GM11168 (cell line): ENCODE measurements around the gene HIVEP2.

Experiments used
- in situ Hi-C: fragments of 300-500 bp; cut with MboI; formaldehyde crosslinking; loops from one replicate; pipeline ENCODE4 v1.12.0; 2022; ENCODE audit warnings: low sequenced_read_pairs; ENCODE audit not compliant: unreplicated experiment

Gene HIVEP2

DNA sequence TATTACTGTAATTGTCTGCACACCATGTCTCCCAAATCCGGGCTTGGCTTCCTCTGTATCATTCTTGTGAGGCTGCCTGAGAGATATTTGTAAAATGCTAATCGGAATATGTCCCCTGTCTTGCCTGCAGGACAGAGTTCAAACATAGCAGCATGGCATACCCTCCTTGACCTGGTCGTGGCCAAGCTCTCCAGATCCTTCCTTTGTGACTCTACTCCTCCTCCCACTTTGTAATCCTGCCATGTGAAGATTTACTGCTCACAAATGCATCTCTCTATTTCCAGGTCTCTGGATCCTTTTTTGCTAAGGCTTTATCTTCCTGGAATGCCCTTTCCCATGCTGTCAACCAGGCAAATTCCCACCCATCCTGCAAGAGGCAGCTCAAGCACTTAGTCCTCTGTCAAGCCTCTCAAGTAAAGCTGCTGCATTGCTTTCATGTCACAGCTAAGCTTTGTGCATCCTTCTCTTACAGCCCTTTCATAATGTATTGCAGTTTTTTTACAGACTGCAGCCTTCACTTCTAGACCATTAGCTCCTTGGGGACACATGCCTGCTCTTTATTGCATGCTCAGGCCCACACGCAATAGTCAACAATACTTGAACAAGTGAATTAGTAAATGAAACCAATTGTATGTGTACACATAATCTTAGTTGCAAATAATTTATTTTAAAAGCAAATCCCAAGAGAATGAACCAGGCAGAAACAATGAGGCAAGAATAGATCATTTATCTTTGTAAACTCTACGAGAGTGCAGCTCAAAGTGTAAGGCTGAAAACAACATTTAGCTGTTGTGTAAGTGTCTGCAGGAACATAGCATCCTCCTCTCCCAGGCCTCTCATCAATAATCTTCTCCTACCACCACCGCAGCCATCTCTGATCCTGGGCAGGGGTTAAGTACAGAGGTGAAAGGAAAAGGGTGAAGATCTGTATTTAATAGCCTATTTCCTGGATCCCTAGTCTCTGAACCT lies 45.8 kb downstream of the HIVEP2 start:
- in situ Hi-C loops = no loop called here

DNA sequence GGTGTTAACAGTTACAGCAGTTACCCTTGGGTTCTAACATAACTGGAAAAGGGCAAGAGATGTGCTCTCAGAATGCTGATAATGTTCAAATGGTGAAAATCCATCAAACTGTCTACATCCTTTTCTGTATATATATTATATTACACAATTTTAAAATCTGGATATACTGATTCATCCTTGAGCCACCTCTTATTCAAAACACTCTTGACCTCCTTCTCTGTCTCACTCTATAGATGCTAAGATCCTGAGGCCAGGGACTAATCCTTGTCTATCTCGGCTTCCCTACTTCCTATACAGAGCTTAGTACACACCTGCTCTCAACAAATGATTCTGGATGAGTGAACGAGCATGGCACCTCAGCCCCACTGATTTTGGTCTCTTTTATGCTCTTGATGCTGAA lies 47.3 kb downstream of the HIVEP2 start:
- in situ Hi-C loops = no loop called here

DNA sequence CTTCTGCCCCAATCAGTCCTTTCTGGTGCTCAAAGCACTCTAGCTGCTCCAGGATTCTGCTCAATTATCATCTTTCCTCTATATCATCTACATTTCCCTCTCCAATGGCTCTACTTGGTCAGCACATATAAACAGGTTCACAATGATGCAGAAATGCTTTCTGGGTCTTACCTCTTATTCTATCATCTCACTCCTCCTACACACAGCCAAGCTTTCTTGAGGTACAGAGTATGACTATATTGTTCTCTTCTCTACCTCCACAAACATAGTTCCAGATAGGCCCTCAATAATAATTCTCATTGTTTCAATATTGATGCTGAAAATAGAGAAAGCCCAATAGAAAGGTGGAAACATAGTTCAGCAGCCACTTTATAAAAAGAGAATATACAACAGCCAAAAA lies 48.2 kb downstream of the HIVEP2 start:
- in situ Hi-C loops = no loop called here

DNA sequence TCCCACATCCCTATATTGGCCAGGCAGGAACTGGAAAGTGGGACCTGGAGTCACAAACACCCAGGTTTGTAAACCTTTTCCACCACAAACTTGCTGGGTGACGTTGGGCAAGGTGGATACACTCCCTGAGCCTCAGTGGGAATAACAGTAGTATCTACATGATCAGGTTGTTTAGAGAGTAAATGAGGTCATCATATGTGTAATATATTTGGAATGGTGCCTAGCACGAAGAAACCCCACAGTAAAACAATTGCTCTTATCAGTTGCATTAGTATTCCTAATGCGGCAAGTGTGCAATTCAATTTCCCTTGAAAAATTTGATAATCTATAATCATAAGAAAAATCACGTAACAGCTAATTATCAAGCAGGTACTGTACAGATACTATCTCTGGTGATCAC lies 51.9 kb downstream of the HIVEP2 start:
- in situ Hi-C loops = no loop called here

DNA sequence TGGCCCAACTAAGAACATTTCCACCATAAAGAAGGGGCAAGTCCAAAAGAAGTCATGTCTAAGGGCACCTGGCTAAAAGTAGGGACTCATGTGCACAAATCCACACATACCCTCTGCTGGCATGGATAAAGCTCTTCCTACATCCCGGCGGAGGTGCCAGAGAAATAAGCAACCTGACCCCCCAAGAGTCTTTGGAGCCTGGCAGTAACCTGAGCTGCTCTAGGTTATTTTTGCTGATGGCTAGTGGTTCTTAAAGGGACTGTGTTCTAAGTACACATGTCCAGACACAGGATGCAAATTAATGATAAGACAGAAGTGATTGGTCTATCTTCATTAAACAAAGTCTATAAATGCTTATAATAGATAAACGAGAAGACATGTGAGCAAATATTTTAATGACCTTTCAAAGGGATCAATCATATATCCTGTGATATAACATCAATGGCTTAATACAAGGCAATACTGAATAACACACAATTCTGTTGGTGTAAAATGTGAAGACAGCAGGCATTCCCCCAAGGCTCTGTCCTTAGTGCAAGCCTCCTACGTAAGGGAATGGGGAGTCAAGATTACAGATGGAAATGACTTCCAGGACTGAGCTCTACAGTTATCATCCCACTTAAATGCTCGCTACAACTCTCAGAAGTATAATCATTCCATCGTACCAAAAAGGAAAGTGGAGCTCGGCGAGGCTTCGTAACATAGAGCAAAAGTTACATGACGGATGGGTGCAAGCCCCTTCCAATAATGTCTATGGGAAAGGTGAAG lies 52.5 kb downstream of the HIVEP2 start:
- in situ Hi-C loops = no loop called here

DNA sequence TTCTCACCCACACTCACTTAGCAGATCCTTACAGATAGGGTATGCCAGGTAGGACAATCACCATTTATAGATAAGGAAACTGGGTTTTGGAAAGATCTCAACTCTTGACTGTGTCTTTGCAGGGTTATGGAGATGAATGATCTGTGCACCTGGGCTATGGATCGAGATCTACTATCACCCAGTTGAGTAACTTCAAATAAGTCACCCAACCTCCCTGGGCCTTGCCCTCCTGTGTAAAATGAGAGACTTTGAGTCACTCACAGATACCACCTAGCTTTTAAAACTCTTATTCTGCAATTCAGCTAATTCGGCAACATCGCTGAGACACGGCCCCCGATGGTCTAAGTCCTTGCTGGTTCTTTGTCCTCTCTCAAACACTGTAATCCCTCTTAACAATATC lies 53.5 kb downstream of the HIVEP2 start:
- in situ Hi-C loops = no loop called here

DNA sequence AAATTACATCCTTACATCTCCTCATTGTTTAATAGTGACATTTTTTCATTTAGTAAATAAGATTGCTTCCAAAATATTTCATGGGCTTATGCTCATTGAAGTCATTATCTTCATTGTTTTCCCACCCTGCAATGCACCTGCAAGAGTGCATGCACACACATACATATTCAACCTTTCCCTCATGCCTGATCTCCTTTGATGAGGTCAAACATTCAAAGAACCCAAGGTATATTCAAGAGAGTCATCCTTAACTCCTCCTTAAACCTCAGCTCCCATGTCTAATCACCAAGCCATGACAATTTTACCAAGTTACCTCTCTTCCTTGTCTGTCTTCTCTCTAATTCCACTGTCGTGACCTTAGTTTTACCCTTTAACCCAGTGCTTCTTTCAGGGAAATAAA lies 56.5 kb downstream of the HIVEP2 start:
- in situ Hi-C loops = no loop called here

DNA sequence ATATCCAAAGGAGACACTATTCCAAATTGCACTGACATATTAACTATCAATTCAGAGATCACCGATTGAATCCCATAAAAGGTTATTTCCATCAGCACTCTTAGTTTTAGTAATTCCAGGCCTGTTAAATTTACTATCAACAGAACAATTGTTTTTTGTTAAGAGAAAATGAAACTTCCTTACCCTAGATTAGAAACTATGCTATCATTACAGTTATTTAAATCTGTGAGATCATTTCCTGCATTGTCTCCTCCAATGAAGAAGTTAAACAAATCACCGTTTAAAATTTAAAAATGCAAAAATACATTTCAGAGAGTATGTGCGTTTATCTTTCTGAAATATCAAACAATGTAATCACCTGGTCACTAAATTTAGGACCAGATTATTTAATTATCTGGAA lies 57.5 kb downstream of the HIVEP2 start:
- in situ Hi-C loops = no loop called here

DNA sequence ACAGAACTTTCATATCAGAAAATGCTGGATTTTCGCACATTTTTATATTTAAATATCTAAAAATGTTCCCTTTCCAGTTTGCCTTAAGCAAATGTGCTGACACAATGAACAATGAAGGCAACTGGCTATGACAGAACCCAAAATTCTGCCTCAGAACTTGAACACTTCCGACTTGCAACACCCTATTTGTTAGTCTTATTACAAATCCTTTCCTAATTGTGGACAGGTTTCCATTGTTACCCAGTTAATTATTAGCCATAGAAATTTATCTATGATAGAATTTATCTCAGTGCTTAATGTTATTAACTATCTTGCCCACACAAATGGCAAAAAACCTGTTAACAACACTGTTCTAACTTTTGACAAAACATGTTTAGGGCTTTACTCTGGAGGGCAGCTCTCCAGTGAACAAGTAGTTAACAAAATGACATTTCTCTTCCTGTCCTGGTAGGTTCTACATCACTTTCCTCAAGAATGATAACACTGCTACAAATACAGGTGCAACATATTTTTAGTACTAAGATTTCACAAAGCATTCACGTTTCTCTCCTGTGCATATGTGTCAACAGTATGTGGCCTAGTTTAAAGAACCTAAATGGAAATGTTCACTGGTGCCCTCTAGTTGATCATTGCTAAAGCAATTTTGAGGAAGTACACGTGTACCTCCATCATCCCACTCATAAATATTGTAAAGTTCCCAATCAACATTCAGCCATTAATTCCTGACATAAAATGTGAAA lies 58.4 kb downstream of the HIVEP2 start:
- in situ Hi-C loops = no loop called here

DNA sequence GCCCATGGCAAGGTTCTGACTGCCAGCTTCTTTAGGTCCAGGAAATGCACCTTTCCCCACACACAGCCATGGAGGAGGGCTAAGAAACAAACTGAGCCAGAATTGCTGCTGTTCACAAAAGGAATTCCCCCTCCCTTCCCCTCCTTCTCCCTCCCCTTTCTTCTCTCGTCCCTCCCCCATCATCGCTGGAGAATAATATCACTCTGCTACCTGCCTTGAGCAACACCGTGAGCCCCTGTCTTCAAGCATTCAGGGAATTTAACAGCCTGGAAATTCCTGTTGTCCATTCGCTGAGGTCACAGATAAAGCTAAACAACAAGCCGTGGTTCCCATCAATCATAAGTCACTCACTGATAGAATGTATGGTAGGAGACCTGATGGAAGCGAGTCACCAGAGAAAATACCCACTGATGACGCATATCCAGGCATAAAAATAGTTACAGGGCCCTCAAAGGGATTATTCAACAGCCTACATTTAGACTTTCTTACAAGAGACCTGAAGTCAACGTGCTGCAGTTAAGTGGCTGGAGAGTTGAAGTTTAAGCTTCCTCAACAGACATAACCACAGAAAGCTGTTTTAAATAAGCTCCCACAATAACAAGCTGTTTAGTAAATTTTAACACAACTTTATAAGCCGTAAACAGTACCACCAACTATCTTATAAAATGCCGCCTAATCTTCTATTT lies 59.7 kb downstream of the HIVEP2 start:
- in situ Hi-C loops = no loop called here

DNA sequence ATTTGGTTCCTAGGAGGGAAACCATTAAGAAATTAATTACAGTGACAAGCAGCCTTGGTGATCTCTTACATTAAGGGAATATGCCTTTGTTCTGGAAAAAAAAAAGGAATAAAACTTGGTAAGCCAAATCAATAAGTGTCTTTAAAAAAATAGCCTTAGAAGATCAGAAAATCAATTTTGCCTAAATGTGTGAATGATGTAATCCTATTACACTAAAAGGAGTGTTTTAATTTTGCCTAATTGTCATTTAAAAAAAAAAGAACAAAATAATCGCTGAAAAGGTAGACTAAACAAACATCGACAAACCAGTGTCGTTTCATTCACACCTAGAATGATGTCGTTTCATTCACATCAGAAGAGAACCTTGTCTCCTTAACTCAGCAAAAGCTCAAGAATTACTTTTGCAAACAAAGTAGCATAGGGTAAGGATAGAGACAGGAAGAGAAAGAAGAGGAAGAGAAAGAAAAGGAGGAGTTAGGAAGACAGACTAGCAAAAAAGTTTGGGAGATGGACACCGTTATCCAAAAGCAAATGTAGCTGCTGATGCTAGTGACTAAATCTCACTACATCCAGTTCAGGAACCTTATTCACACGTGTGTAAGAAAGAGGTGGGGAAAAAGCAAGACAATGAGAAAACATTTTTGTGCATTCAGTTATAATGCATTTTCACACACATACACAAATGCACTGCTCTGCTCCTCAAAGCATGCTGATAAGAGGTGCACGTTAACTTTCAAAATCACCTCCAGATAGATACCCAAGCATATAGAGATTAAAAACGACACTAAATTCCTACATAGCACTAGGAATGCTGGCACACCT lies 60.6 kb downstream of the HIVEP2 start:
- in situ Hi-C loops = no loop called here

DNA sequence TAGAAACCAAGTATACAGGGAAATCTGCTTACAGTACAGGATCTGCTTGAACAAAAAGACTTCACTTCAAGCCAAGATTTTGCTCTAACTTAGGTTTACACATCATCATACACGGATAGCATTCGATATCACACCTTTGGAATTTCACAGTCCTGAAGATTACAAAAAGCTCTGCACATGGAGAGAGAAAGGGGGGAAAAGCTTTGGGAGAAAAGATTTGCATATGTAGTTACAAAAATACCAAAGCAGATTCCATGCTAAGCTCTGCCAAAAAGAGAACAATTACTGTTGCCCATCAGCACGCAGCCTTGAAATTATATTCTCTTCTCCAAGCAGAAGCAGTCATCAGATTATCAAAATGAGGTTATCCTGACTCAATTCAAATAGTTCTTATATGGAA lies 62.0 kb downstream of the HIVEP2 start:
- in situ Hi-C loops = no loop called here

DNA sequence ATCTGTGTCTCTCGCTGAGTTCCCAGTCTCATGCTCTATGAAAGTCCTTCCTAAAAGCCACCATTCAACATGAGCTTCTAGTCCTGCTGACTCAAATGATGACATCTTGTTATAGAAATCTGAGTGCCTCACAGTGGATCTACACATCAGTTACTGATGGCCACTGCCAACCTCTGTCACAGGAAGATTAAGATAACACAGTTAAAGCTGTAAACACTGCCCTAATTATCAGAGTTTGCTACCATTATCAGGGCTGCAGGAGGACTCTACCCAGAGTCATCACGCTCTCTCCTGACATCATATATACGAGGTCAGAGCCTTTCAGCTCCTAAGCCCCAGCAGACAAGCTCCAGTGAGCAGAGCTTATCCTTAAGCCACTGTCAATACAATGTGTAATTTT lies 63.2 kb downstream of the HIVEP2 start:
- in situ Hi-C loops = no loop called here

DNA sequence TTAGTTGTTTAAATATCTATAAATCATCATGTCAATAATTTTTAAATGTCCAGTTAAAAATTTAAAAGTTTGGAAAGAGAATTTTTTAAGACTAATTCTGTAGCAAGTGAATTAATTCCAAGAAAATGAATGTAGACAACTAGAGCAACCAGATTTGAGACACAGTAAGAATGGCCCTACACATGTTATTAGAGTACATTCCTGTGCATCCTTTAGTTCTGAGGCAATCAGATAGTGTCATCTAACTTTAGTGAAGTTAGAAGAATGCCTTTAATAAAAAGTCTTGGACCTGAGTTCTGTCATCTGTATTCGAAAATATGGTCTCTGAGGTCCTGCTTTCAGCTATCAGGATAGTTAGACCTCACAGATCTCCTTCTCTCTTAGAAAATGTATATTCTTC lies 63.7 kb downstream of the HIVEP2 start:
- in situ Hi-C loops = no loop called here

DNA sequence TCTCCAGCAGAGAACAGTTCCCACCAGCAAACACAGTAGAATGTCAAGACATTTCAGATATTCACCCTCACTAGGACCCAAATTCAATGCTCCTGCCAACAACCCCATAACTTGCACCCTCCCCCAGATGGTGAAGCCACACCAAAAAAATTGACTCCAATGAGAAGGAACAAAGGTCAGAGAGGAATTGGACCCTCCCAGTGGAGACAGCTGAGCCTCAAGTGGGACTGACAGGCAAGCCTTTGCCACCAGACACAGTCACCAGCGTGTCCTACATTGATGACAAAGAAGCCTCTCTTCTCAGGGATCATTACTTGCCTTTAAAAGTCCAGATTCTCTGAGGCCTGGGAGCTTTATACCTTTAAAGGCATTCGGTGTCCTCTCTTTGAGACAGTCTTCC lies 64.8 kb downstream of the HIVEP2 start:
- in situ Hi-C loops = no loop called here

DNA sequence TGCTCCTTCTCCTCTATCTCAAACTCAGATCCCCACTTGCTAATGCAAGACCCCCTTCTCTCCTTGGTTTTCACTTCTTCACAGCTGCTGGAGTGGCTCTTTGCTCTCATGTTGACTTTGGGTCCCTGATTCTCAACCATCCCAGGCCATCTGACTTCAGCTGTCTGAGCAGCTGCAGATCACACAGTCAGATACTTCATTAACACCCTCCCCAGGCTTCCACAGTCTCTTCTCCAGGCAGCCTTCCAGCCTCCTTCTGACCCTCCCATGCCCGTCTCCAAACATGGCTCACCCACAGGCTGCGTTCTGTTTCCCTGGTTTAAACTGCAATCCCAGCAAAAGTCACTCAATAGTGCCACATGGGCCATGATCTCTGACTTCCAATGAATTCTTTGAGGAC lies 65.4 kb downstream of the HIVEP2 start:
- in situ Hi-C loops = no loop called here

DNA sequence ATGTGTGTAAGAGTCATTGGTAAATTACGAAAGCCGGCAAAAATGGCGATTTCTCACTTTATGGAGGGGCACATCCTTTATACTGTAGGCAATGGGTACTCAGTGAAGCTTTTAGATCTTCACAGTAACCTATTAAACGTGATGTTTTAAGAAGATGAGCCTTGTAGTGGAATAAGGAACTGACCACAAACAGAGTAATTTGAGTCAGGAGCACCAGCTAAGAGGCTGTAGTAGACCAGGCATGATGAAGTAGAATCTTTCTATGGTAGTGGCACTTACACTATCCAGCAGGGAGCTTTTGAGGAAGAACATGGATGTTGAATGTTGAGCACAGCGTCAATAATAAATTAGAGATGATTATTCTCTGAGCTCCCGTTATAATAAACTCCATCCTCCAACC lies 65.9 kb downstream of the HIVEP2 start:
- in situ Hi-C loops = no loop called here

DNA sequence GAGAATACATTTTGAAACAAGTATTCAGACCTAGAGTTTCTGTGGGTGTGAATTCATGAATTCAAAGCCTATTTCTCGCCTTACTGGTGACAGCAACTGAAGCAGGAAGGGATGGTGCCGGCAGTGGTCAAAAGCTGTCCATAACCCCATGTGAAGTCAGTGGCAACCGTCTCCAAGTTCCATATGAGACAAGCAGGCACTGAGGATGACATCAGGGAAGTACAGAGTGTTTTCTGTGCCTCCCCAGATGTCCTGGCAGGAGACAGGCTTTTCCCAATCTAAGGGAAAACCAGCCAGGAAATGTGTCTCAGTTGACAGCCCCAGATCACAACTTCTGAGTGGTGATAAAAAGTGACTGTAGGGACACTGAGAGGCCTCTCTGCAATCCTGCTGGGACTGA lies 66.6 kb downstream of the HIVEP2 start:
- in situ Hi-C loops = no loop called here

DNA sequence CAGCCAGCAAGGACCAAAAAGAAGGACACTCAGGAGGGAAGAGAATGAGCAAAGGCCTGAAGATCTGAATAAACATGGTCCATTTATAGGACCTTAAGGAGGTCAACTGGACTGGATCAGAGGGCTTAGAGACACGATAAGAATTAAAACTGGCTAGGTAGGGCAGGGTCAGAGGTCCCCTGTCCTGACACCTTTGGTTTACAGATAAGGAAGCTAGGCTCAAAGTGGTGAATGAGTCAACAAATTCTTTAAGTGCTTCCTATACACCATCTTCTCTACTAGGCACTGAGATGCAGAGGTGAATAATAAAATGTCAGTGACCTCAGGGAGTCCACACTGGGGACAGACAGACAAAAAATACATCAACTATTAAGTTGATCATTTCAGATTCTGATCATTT lies 70.3 kb downstream of the HIVEP2 start:
- in situ Hi-C loops = no loop called here
